HG03432 (cell line): ENCODE data around the gene MDP1.

Source experiments
- ATAC-seq: cut with Tn5 transposase; IDR thresholded peaks from one replicate; pipeline ENCODE4 v1.9.1; 2021; ENCODE audit warnings: mild to moderate bottlenecking, moderate library complexity; ENCODE audit not compliant: unreplicated experiment

Gene MDP1

GRCh38 chr14:24182110-24182882, 33.6 kb downstream of the MDP1 start:
- ATAC-seq = no peak

GRCh38 chr14:24181371-24182077, 34.3 kb downstream of the MDP1 start:
- no peak for ATAC-seq

GRCh38 chr14:24179961-24180796, 35.7 kb downstream of the MDP1 start:
- ATAC-seq = no peak

- no peak for ATAC-seq
These were observed 36.4 kb downstream of the MDP1 start for GRCh38 chr14:24179294-24179960.

- ATAC-seq = no peak
These were observed 37.3 kb downstream of the MDP1 start for GRCh38 chr14:24178399-24179178.

GRCh38 chr14:24177891-24178290, 38.0 kb downstream of the MDP1 start:
- ATAC-seq = no peak

GRCh38 chr14:24177041-24177825, 38.6 kb downstream of the MDP1 start:
- no peak for ATAC-seq

- no peak for ATAC-seq
These were observed 39.3 kb downstream of the MDP1 start for GRCh38 chr14:24176599-24176998.

GRCh38 chr14:24172871-24173281, 43.0 kb downstream of the MDP1 start:
- ATAC-seq = no peak

- no peak for ATAC-seq
These were observed 43.5 kb downstream of the MDP1 start for GRCh38 chr14:24172261-24172860.

- peak; percentile 91 for ATAC-seq
These were observed 44.2 kb downstream of the MDP1 start, which contains the start of gene REC8 for GRCh38 chr14:24171422-24172260. Gene REC8, plus strand, starts transcription at chr14:24172080. Its CDS starts 473 bp downstream, at chr14:24172553.

GRCh38 chr14:24167469-24168114, 48.3 kb downstream of the MDP1 start:
- ATAC-seq = no peak

GRCh38 chr14:24165785-24166184, 50.1 kb downstream of the MDP1 start:
- no peak for ATAC-seq

GRCh38 chr14:24164518-24164991, 51.3 kb downstream of the MDP1 start:
- no peak for ATAC-seq
